ENCODE data around the gene UBE2U. TPM values are rescaled to one million over a fixed set of nuclear protein-coding genes. Genes with fewer than 3 reads are reported as not detected.

The UBE2U gene
- total and polyA plus RNA-seq, 2 experiments from 2014 or later: not detected

GRCh38 chr1:64171246-64171645 is 32.2 kb upstream of the UBE2U start:
- no peaks in the 10 kb centered on the region for H3K27me3 ChIP-seq (ENCODE audit: insufficient read depth)
- H3K4me3 ChIP-seq: no peak overlapping the region
- no peak for ATAC-seq
- peaks cover 26% of the 10 kb centered on the region for H3K4me1 ChIP-seq (ENCODE audit: insufficient read depth)
- peaks cover 34% of the 10 kb centered on the region for H3K4me1 Mint-ChIP-seq
- H3F3A ChIP-seq (replicated peaks; ENCODE audit: low read depth): no peaks in the 10 kb centered on the region
- peaks cover 31% of the 10 kb centered on the region for H3K9me3 Mint-ChIP-seq
- no peak overlapping the region; the same call in 2 of the 3 replicates for H3K4me3 Mint-ChIP-seq
- H3K36me3 Mint-ChIP-seq (ENCODE audit: low read depth): peaks cover 57% of the 10 kb centered on the region
- peak overlapping the region; percentile 6; the same call in 1 of the 2 replicates for H3K4me2 ChIP-seq
- no peak overlapping the region for H3K27ac Mint-ChIP-seq
- H2AFZ ChIP-seq: no peak overlapping the region
- peaks cover 2% of the 10 kb centered on the region for H3K27me3 Mint-ChIP-seq (ENCODE audit: insufficient read depth, low read depth, poor library complexity)
- no peak overlapping the region for H3K27ac ChIP-seq (ENCODE audit: low read depth)
- no peaks in the 10 kb centered on the region for H3K79me2 ChIP-seq (replicated peaks; ENCODE audit: insufficient read depth)
- no peak for TF ChIP-seq JUNB (IDR thresholded peaks at IDR 0.05; ENCODE audit: unreplicated experiment)
- no peak for TF ChIP-seq EZH2phosphoT487 (IDR thresholded peaks at IDR 0.05; ENCODE audit: unreplicated experiment)
- TF ChIP-seq NANOG (IDR thresholded peaks at IDR 0.05; ENCODE audit: borderline replicate concordance): no peak
- no peak for TF ChIP-seq POLR2AphosphoS5 (IDR thresholded peaks at IDR 0.05; ENCODE audit: low read depth)
- TF ChIP-seq STAT1 (IDR thresholded peaks at IDR 0.05; ENCODE audit: unreplicated experiment): no peak
- TF ChIP-seq CREB1 (CRISPR knock-in tag; IDR thresholded peaks at IDR 0.05; ENCODE audit: low read depth): no peak
- TF ChIP-seq REST (IDR thresholded peaks at IDR 0.05; ENCODE audit: unreplicated experiment): no peak
- no peak for TF ChIP-seq EZH2 (IDR thresholded peaks at IDR 0.05; ENCODE audit: low read depth, unreplicated experiment)
- no peak for TF ChIP-seq CTCF (conservative IDR thresholded peaks at IDR 0.05; ENCODE audit: low read depth in 2 of 2)
- TF ChIP-seq ZNF331 (CRISPR knock-in tag; IDR thresholded peaks at IDR 0.05; ENCODE audit: low read depth): no peak
- no peak for TF ChIP-seq ZNF114 (CRISPR knock-in tag; IDR thresholded peaks at IDR 0.05)
- TF ChIP-seq ETS1 (IDR thresholded peaks at IDR 0.05): no peak
- no peak for TF ChIP-seq ZNF462 (CRISPR knock-in tag; IDR thresholded peaks at IDR 0.05)
- H3K9me2 ChIP-seq (ENCODE audit: insufficient read depth): no peaks in the 10 kb centered on the region
- peaks cover 12% of the 10 kb centered on the region; the same call in 1 of the 2 replicates for H3K36me3 ChIP-seq (ENCODE audit: insufficient read depth)
- DNase-seq (ENCODE audit: low spot score): no peak
- no peaks in the 10 kb centered on the region for H4K20me1 ChIP-seq (replicated peaks; ENCODE audit: insufficient read depth)

Data from GM23338 (cell line).